ENCODE results near the gene FANCC. TPM values are rescaled to one million over a fixed set of nuclear protein-coding genes. Genes with fewer than 3 reads are reported as not detected.
A peak's percentile ranks its signal among the peaks of the same experiment; 100 is the strongest.

FANCC gene
- total RNA-seq, 3 donors from 2014 or later (not counting 1 experiment from before 2014, with no cell fraction given): 9.9 to 18.9 (median 12.8) TPM

DNA sequence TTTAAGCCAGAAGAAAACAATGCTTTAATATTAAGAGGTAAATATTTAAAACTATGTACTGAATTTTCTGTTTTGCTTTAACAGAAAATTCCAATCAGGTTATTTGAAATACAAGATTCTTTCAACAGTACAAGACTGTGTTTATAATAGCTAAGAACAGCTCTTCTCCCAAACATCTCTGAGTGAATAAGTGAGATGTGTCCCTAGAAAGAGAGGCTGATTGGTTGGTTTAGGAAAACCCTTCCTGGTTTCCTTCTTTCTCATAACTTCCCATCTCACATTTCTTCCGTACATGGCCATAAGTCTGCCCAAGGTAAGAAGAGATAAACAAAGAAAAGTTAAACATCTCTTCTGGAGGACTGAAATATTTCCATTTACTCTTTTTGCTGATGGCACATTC is 145.9 kb downstream of the FANCC start:
- H3K27ac Mint-ChIP-seq: no peak overlapping the region

DNA sequence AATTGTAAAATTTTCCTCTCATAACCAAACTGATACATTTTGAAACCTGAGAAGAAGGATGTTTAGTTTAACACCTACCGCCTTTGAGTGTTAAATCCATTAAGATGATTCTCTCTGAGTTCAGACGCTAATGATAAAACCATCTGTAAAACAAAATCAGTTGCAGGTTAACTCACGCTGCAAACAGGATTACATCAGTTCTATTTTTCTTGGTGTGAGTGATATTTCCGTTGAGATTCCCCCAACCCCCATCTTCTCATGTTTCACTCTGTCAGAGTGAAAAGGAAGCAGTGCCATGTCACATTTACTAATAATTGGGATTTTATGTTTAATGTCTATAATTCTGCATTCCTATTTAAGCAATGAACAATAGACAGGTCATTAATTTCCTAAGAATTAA is 146.5 kb downstream of the FANCC start:
- WGBS (ENCODE audit: insufficient coverage): no CpG with 5 or more reads among the region's 4 CpGs
- no peak for DNase-seq
- H3K27ac ChIP-seq (ENCODE audit: low read length): no peak overlapping the region
- no peak overlapping the region for H3K4me3 ChIP-seq (ENCODE audit: low read length)
- Mint-ChIP-seq H3K27ac (no peak overlapping the region), H3K4me1 (no peaks in the 10 kb centered on the region), H3K27me3 (ENCODE audit: low read depth in 2 of 2) (no peaks in the 10 kb centered on the region), H3K9me3 (no peaks in the 10 kb centered on the region), H3K4me3 (no peak overlapping the region), H3K36me3 (no peaks in the 10 kb centered on the region)
- H3K4me1 ChIP-seq (ENCODE audit: control insufficient read depth, insufficient read depth, low read length): no peaks in the 10 kb centered on the region
- TF ChIP-seq, protein P1, sequence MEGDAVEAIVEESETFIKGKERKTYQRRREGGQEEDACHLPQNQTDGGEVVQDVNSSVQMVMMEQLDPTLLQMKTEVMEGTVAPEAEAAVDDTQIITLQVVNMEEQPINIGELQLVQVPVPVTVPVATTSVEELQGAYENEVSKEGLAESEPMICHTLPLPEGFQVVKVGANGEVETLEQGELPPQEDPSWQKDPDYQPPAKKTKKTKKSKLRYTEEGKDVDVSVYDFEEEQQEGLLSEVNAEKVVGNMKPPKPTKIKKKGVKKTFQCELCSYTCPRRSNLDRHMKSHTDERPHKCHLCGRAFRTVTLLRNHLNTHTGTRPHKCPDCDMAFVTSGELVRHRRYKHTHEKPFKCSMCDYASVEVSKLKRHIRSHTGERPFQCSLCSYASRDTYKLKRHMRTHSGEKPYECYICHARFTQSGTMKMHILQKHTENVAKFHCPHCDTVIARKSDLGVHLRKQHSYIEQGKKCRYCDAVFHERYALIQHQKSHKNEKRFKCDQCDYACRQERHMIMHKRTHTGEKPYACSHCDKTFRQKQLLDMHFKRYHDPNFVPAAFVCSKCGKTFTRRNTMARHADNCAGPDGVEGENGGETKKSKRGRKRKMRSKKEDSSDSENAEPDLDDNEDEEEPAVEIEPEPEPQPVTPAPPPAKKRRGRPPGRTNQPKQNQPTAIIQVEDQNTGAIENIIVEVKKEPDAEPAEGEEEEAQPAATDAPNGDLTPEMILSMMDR (IDR thresholded peaks at IDR 0.05): no peak
- intact Hi-C loops (cut with micrococcal nuclease): no loop called here
- ATAC-seq: no peak
- H3K9me3 ChIP-seq (ENCODE audit: control insufficient read depth, insufficient read depth, low read length): no peaks in the 10 kb centered on the region
- H3K27me3 ChIP-seq (ENCODE audit: control insufficient read depth, insufficient read depth, low read length): no peaks in the 10 kb centered on the region
- no peaks in the 10 kb centered on the region for H3K36me3 ChIP-seq (ENCODE audit: control insufficient read depth, insufficient read depth, low read length)

More for the DNA sequence above, 145.9 kb downstream of the FANCC start:
- no peak for ATAC-seq
- Histone ChIP-seq H3K4me3 (ENCODE audit: low read length) (no peak overlapping the region), H3K27ac (ENCODE audit: low read length) (no peak overlapping the region), H3K9me3 (ENCODE audit: control insufficient read depth, insufficient read depth, low read length) (no peaks in the 10 kb centered on the region), H3K36me3 (ENCODE audit: control insufficient read depth, insufficient read depth, low read length) (no peaks in the 10 kb centered on the region), H3K4me1 (ENCODE audit: control insufficient read depth, insufficient read depth, low read length) (no peaks in the 10 kb centered on the region), H3K27me3 (ENCODE audit: control insufficient read depth, insufficient read depth, low read length) (no peaks in the 10 kb centered on the region)
- DNase-seq: no peak
- H3K4me3 Mint-ChIP-seq: no peak overlapping the region
- WGBS (ENCODE audit: insufficient coverage): 86% methylated on average over 1 of the region's 1 CpG
- H3K27me3 Mint-ChIP-seq (ENCODE audit: low read depth in 2 of 2): no peaks in the 10 kb centered on the region
- H3K9me3 Mint-ChIP-seq: no peaks in the 10 kb centered on the region
- TF ChIP-seq, protein P1 (IDR thresholded peaks at IDR 0.05): no peak
- H3K36me3 Mint-ChIP-seq: no peaks in the 10 kb centered on the region
- H3K4me1 Mint-ChIP-seq: no peaks in the 10 kb centered on the region
- intact Hi-C loops (cut with micrococcal nuclease): no loop called here

GRCh38 chr9:95167998-95168397 is 149.5 kb downstream of the FANCC start:
- 69% methylated on average over 4 of the region's 4 CpGs for WGBS (ENCODE audit: insufficient coverage)
- Histone ChIP-seq H3K36me3 (ENCODE audit: control insufficient read depth, insufficient read depth, low read length) (no peaks in the 10 kb centered on the region), H3K4me1 (ENCODE audit: control insufficient read depth, insufficient read depth, low read length) (no peaks in the 10 kb centered on the region), H3K4me3 (ENCODE audit: low read length) (no peak overlapping the region), H3K27me3 (ENCODE audit: control insufficient read depth, insufficient read depth, low read length) (no peaks in the 10 kb centered on the region), H3K27ac (ENCODE audit: low read length) (no peak overlapping the region), H3K9me3 (ENCODE audit: control insufficient read depth, insufficient read depth, low read length) (no peaks in the 10 kb centered on the region)
- Mint-ChIP-seq H3K27ac (no peak overlapping the region), H3K27me3 (ENCODE audit: low read depth in 2 of 2) (no peaks in the 10 kb centered on the region), H3K36me3 (peaks cover 6% of the 10 kb centered on the region), H3K4me3 (no peak overlapping the region), H3K4me1 (no peaks in the 10 kb centered on the region), H3K9me3 (no peaks in the 10 kb centered on the region)
- peak; percentile 36 to 55 (median 54) for ATAC-seq
- intact Hi-C loops (cut with micrococcal nuclease): no loop called here
- TF ChIP-seq, protein P1 (IDR thresholded peaks at IDR 0.05): peak; percentile 84
- peak in 1 of 2 donors; percentile 76 for DNase-seq

- Mint-ChIP-seq H3K4me1 (no peaks in the 10 kb centered on the region), H3K27ac (no peak overlapping the region), H3K36me3 (peaks cover 6% of the 10 kb centered on the region), H3K9me3 (no peaks in the 10 kb centered on the region), H3K27me3 (ENCODE audit: low read depth in 2 of 2) (no peaks in the 10 kb centered on the region), H3K4me3 (no peak overlapping the region)
- WGBS (ENCODE audit: insufficient coverage): no CpG with 5 or more reads among the region's 1 CpG
- Histone ChIP-seq H3K27me3 (ENCODE audit: control insufficient read depth, insufficient read depth, low read length) (no peaks in the 10 kb centered on the region), H3K4me3 (ENCODE audit: low read length) (no peak overlapping the region), H3K36me3 (ENCODE audit: control insufficient read depth, insufficient read depth, low read length) (no peaks in the 10 kb centered on the region), H3K27ac (ENCODE audit: low read length) (no peak overlapping the region), H3K9me3 (ENCODE audit: control insufficient read depth, insufficient read depth, low read length) (no peaks in the 10 kb centered on the region), H3K4me1 (ENCODE audit: control insufficient read depth, insufficient read depth, low read length) (no peaks in the 10 kb centered on the region)
- ATAC-seq (no peak), DNase-seq (no peak)
- intact Hi-C loops (cut with micrococcal nuclease): no loop called here
- TF ChIP-seq, protein P1 (IDR thresholded peaks at IDR 0.05): no peak
These were observed 152.5 kb downstream of the FANCC start for GRCh38 chr9:95165004-95165403.

Data from natural killer cell (primary cell).